ENCODE data around the gene SYT6.
"Not testable (repeated sequence)": the region's sequence is repeated elsewhere in the genome, so short reads cannot be mapped to it uniquely, and the experiment has no call there.

The SYT6 gene

DNA sequence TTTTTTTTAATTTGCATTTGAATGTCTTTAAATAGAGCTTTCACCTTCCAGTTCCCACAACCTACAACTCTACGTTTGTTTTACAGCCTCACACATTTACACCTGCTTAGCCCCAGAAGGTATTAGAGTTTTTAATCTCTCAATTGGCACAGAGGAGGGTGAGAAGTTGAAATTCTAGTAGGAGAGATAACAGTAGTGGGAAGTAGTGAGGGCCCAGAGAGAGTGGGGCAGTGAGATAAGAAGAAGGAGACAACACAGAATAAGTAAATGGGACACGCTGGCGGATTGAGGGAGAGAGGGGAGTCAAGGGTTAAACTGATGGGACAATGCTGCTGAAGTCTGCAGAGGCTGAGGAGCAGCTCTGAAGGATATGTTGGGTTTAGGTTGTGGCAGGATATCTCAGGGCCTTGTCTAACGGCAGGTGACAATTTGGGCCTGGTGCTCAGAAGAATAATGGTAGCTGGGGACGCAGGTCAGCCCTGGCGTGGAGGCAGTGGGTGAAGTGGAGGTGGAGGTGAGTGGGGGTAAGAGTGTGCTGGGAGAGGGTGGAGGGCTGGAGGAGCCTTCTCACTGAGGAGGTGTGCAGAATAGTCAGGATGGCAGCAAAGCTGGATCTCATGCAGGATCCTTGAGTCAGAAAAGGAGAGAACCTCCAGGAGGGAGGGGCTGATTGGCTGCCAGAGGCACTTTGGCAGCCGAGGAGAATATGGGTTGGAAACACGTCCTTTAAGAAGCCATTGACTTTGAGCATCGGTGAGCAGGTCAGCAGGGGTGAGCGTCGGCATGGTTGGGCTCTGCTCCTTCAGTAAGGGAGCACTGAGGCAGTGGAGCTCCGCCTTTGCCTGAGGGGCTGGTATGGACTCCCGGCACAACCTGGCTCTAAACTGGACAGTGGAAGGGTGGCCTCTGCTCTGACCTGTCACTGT is 72.9 kb downstream of the SYT6 start:
- Histone ChIP-seq H2AFZ (ENCODE audit: low read length, unreplicated experiment) (no peak overlapping the region), H3K79me2 (ENCODE audit: control insufficient read depth, insufficient read depth, low read length, unreplicated experiment) (no peaks in the 10 kb centered on the region), H3K4me1 (ENCODE audit: control insufficient read depth, insufficient read depth, low read length, unreplicated experiment) (no peaks in the 10 kb centered on the region), H3K4me3 (ENCODE audit: low read depth, low read length) (no peak overlapping the region), H3K27ac (ENCODE audit: low read depth, low read length) (no peak overlapping the region), H3K27me3 (ENCODE audit: insufficient read depth, low read length) (peaks cover 81% of the 10 kb centered on the region), H3K36me3 (ENCODE audit: insufficient read depth, low read length) (no peaks in the 10 kb centered on the region)

DNA sequence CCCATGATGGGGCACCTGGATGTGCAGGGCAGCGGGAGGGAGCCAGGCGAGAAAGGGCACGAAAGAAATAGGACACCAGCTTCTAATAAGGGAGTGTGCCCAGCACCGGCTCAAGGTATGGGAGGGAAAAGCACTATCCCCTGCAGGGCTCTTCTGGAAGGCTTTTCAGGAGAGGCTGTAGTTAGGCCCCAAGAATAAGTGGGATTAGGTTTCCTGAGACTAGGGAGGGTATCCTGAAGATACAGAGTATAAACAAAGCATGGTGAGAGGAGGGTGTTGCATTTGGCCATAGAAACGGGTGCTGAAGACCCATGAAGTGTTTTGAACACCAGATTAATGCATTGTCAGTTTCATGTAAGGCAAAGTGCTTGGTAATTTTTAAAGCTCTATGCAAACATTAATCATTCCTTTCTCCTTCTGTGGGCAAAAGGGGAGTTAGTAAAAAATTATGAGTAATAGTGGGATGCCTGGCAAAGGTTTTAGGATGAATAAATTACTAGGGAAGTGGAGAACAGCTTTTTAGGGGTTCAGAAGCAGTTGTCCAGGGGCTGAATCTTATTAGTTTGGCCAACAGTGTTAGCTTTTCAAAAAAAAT is 74.0 kb downstream of the SYT6 start:
- Histone ChIP-seq H3K4me1 (ENCODE audit: control insufficient read depth, insufficient read depth, low read length, unreplicated experiment) (no peaks in the 10 kb centered on the region), H3K27ac (ENCODE audit: low read depth, low read length) (no peak overlapping the region), H3K36me3 (ENCODE audit: insufficient read depth, low read length) (no peaks in the 10 kb centered on the region), H3K79me2 (ENCODE audit: control insufficient read depth, insufficient read depth, low read length, unreplicated experiment) (no peaks in the 10 kb centered on the region), H3K27me3 (ENCODE audit: insufficient read depth, low read length) (peaks cover 79% of the 10 kb centered on the region), H3K4me3 (ENCODE audit: low read depth, low read length) (no peak overlapping the region), H2AFZ (ENCODE audit: low read length, unreplicated experiment) (no peak overlapping the region)

- no peak overlapping the region for H2AFZ ChIP-seq (ENCODE audit: low read length, unreplicated experiment)
- H3K27me3 ChIP-seq (ENCODE audit: insufficient read depth, low read length), result peaks cover 76% of the 10 kb centered on the region
- H3K27ac ChIP-seq (ENCODE audit: low read depth, low read length), result no peak overlapping the region
- no peaks in the 10 kb centered on the region for H3K4me1 ChIP-seq (ENCODE audit: control insufficient read depth, insufficient read depth, low read length, unreplicated experiment)
- H3K36me3 ChIP-seq (ENCODE audit: insufficient read depth, low read length), result no peaks in the 10 kb centered on the region
- no peak overlapping the region for H3K4me3 ChIP-seq (ENCODE audit: low read depth, low read length)
- no peaks in the 10 kb centered on the region for H3K79me2 ChIP-seq (ENCODE audit: control insufficient read depth, insufficient read depth, low read length, unreplicated experiment)
Observed at GRCh38 chr1:114078116-114078515, 75.6 kb downstream of the SYT6 start.

DNA sequence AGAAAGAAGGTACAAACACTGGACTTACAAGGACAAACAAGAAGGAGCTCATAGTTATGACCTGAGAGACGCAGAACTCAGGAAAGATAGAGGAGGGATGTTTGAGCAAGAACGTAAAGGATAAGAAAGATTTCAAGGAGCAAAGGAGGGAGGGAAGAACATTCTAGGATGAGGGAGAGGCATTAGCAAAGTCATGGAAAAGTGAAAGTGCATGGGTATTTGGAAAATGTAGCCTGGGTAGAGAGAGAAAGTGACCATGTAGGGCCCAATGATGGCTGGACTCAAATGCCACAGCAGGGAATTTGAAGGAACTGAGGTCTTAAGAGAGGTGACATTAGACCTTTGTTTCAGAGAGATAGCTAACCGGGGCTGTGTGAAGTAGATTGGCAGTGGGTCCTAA is 76.5 kb downstream of the SYT6 start:
- Histone ChIP-seq H2AFZ (ENCODE audit: low read length, unreplicated experiment) (no peak overlapping the region), H3K4me3 (ENCODE audit: low read depth, low read length) (no peak overlapping the region), H3K27me3 (ENCODE audit: insufficient read depth, low read length) (peaks cover 75% of the 10 kb centered on the region), H3K27ac (ENCODE audit: low read depth, low read length) (no peak overlapping the region), H3K36me3 (ENCODE audit: insufficient read depth, low read length) (no peaks in the 10 kb centered on the region), H3K79me2 (ENCODE audit: control insufficient read depth, insufficient read depth, low read length, unreplicated experiment) (no peaks in the 10 kb centered on the region), H3K4me1 (ENCODE audit: control insufficient read depth, insufficient read depth, low read length, unreplicated experiment) (no peaks in the 10 kb centered on the region)

GRCh38 chr1:114076308-114076707 is 77.4 kb downstream of the SYT6 start:
- Histone ChIP-seq H2AFZ (ENCODE audit: low read length, unreplicated experiment) (no peak overlapping the region), H3K79me2 (ENCODE audit: control insufficient read depth, insufficient read depth, low read length, unreplicated experiment) (no peaks in the 10 kb centered on the region), H3K4me3 (ENCODE audit: low read depth, low read length) (no peak overlapping the region), H3K4me1 (ENCODE audit: control insufficient read depth, insufficient read depth, low read length, unreplicated experiment) (no peaks in the 10 kb centered on the region), H3K36me3 (ENCODE audit: insufficient read depth, low read length) (no peaks in the 10 kb centered on the region), H3K27ac (ENCODE audit: low read depth, low read length) (no peak overlapping the region), H3K27me3 (ENCODE audit: insufficient read depth, low read length) (peaks cover 71% of the 10 kb centered on the region)

- H3K79me2 ChIP-seq (ENCODE audit: control insufficient read depth, insufficient read depth, low read length, unreplicated experiment), result no peaks in the 10 kb centered on the region
- no peak overlapping the region for H3K4me3 ChIP-seq (ENCODE audit: low read depth, low read length)
- no peaks in the 10 kb centered on the region for H3K36me3 ChIP-seq (ENCODE audit: insufficient read depth, low read length)
- no peaks in the 10 kb centered on the region for H3K4me1 ChIP-seq (ENCODE audit: control insufficient read depth, insufficient read depth, low read length, unreplicated experiment)
- H3K27ac ChIP-seq (ENCODE audit: low read depth, low read length), result no peak overlapping the region
- H3K27me3 ChIP-seq (ENCODE audit: insufficient read depth, low read length), result peaks cover 69% of the 10 kb centered on the region
- H2AFZ ChIP-seq (ENCODE audit: low read length, unreplicated experiment), result no peak overlapping the region
Observed at GRCh38 chr1:114075546-114076242, 78.0 kb downstream of the SYT6 start.

DNA sequence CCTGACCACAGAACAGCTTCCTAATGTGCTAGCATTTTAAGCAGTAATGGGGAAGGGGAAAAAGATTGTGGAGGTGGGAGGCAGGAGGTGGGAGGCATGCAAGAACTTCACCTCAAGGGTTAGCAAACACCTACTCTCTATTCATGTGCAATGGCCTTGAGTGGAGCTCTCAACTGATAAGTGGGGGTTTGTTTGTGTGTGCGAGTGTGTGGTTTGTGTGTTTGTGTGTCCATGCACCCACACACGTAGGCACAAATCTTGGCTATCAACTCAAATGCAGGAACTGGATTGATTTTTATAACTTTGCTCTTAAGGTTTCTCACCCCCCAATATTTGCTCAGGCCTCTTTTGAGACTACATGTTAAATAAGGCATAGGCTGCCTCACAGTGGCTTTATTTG is 78.6 kb downstream of the SYT6 start:
- H3K79me2 ChIP-seq (ENCODE audit: control insufficient read depth, insufficient read depth, low read length, unreplicated experiment), result no peaks in the 10 kb centered on the region
- H2AFZ ChIP-seq (ENCODE audit: low read length, unreplicated experiment), result no peak overlapping the region
- no peak overlapping the region for H3K4me3 ChIP-seq (ENCODE audit: low read depth, low read length)
- no peaks in the 10 kb centered on the region for H3K36me3 ChIP-seq (ENCODE audit: insufficient read depth, low read length)
- H3K27me3 ChIP-seq (ENCODE audit: insufficient read depth, low read length), result peaks cover 65% of the 10 kb centered on the region
- no peaks in the 10 kb centered on the region for H3K4me1 ChIP-seq (ENCODE audit: control insufficient read depth, insufficient read depth, low read length, unreplicated experiment)
- H3K27ac ChIP-seq (ENCODE audit: low read depth, low read length), result no peak overlapping the region

GRCh38 chr1:114072246-114072645 is 81.4 kb downstream of the SYT6 start:
- H2AFZ ChIP-seq (ENCODE audit: low read length, unreplicated experiment), result no peak overlapping the region
- peaks cover 53% of the 10 kb centered on the region for H3K27me3 ChIP-seq (ENCODE audit: insufficient read depth, low read length)
- no peaks in the 10 kb centered on the region for H3K4me1 ChIP-seq (ENCODE audit: control insufficient read depth, insufficient read depth, low read length, unreplicated experiment)
- H3K79me2 ChIP-seq (ENCODE audit: control insufficient read depth, insufficient read depth, low read length, unreplicated experiment), result no peaks in the 10 kb centered on the region
- H3K36me3 ChIP-seq (ENCODE audit: insufficient read depth, low read length), result no peaks in the 10 kb centered on the region
- no peak overlapping the region for H3K27ac ChIP-seq (ENCODE audit: low read depth, low read length)
- H3K4me3 ChIP-seq (ENCODE audit: low read depth, low read length), result no peak overlapping the region

GRCh38 chr1:114069762-114070161 is 83.9 kb downstream of the SYT6 start:
- peaks cover 37% of the 10 kb centered on the region for H3K27me3 ChIP-seq (ENCODE audit: insufficient read depth, low read length)
- H3K36me3 ChIP-seq (ENCODE audit: insufficient read depth, low read length); H3K4me1 ChIP-seq (ENCODE audit: control insufficient read depth, insufficient read depth, low read length, unreplicated experiment); H3K79me2 ChIP-seq (ENCODE audit: control insufficient read depth, insufficient read depth, low read length, unreplicated experiment); H3K4me3 ChIP-seq (ENCODE audit: low read depth, low read length); H3K27ac ChIP-seq (ENCODE audit: low read depth, low read length); H2AFZ ChIP-seq (ENCODE audit: low read length, unreplicated experiment): not testable (repeated sequence)

DNA sequence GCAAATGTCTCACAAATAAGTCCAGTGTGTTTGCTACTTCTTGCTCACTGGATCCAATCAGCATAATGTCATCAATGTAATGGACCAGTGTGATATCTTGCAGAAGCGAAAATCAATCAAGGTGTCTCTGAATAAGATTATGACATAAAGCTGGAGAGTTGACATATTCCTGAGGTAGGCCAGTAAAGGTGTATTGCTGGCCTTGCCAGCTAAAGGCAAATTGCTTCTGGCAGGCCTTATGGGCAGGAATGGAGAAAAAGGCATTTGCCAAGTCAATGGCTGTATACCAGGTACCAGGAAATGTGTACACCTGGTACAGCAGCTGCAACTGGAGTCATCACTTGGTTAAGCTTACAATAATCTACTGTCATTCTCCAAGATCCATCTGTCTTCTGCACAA is 85.0 kb downstream of the SYT6 start:
- H3K79me2 ChIP-seq (ENCODE audit: control insufficient read depth, insufficient read depth, low read length, unreplicated experiment); H3K27ac ChIP-seq (ENCODE audit: low read depth, low read length); H2AFZ ChIP-seq (ENCODE audit: low read length, unreplicated experiment); H3K36me3 ChIP-seq (ENCODE audit: insufficient read depth, low read length); H3K4me3 ChIP-seq (ENCODE audit: low read depth, low read length); H3K4me1 ChIP-seq (ENCODE audit: control insufficient read depth, insufficient read depth, low read length, unreplicated experiment): not testable (repeated sequence)
- peaks cover 40% of the 10 kb centered on the region for H3K27me3 ChIP-seq (ENCODE audit: insufficient read depth, low read length)

Measured in ACC112 (cell line).